Mammary epithelial cell (primary cell): ENCODE data around the gene C1QTNF2.

ENCODE experiments used
- CTCF ChIP-seq, 2 donors: IDR thresholded peaks in 1 of 2; conservative IDR thresholded peaks in 1 of 2; 2 replicates each; pipeline ENCODE4 v1.5.1; 2011 to 2012; ENCODE audit warnings: inconsistent platforms in 2 of 2, low read length in 2 of 2, mild to moderate bottlenecking in 2 of 2, control low read depth in 1 of 2, low read depth in 1 of 2; ENCODE audit not compliant: insufficient read depth in 1 of 2; ENCODE audit errors: extremely low read depth in 1 of 2
- EZH2 ChIP-seq: IDR thresholded peaks from 2 replicates; pipeline ENCODE4 v1.6.1; 2012; ENCODE audit warnings: low read length, inconsistent platforms, borderline replicate concordance

GRCh38 chr5:160306696-160307095 lies 63.7 kb downstream of the C1QTNF2 start:
- TF ChIP-seq CTCF (conservative IDR thresholded peaks at IDR 0.05 in 1 of 2, IDR thresholded peaks at IDR 0.05 in 1 of 2; ENCODE audit: extremely low read depth in 1 of 2, insufficient read depth in 1 of 2, low read depth in 1 of 2, low read length in 2 of 2) (no peak), EZH2 (no peak)
